Neural cell (in vitro differentiated cells): ENCODE data around the gene ZBTB44. TPM values are rescaled to one million over a fixed set of nuclear protein-coding genes. Genes with fewer than 3 reads are reported as not detected.

Source experiments
- H2AFZ ChIP-seq: fragments of 200-600, 300-800 bp; sonication (generic), shearing (Covaris generic); 2 replicates; pipeline ENCODE4 v1.6.0; 2014; ENCODE audit warnings: low read depth, mild to moderate bottlenecking, antibody characterized with exemption, low read length, moderate library complexity
- H3F3A ChIP-seq: fragments of 200-600 bp; shearing (Covaris generic); 2 replicates; pipeline ENCODE4 v1.6.1; 2016; ENCODE audit warnings: mild to moderate bottlenecking, moderate library complexity, mixed read lengths, antibody characterized with exemption, low read length; ENCODE audit not compliant: insufficient read depth, poor library complexity, severe bottlenecking
- H3K27ac ChIP-seq: fragments of 200-600, 300-800 bp; sonication (generic), shearing (Covaris generic); 2 replicates; pipeline ENCODE4 v1.5.1; 2014; ENCODE audit warnings: mild to moderate bottlenecking, low read length, moderate library complexity
- H3K27me3 ChIP-seq: fragments of 300-800, 200-600 bp; sonication (generic), shearing (Covaris generic); 2 replicates; pipeline ENCODE4 v1.6.0; 2014; ENCODE audit warnings: mild to moderate bottlenecking, low read depth, low read length, moderate library complexity; ENCODE audit not compliant: insufficient read depth
- H3K36me3 ChIP-seq: fragments of 300-800, 200-600 bp; sonication (generic), shearing (Covaris generic); 2 replicates; pipeline ENCODE4 v1.5.1; 2014; ENCODE audit warnings: mild to moderate bottlenecking, antibody characterized with exemption, low read length, moderate library complexity; ENCODE audit not compliant: insufficient read depth
- H3K4me2 ChIP-seq: fragments of 300-800, 200-600 bp; sonication (generic), shearing (Covaris generic); 2 replicates; pipeline ENCODE4 v1.6.0; 2014; ENCODE audit warnings: mild to moderate bottlenecking, low read length
- H3K4me3 ChIP-seq: fragments of 300-800, 200-600 bp; sonication (generic), shearing (Covaris generic); 2 replicates; pipeline ENCODE4 v1.5.1; 2014; ENCODE audit warnings: mild to moderate bottlenecking, low read length, moderate library complexity
- H3K79me2 ChIP-seq: fragments of 200-600 bp; shearing (Covaris generic); replicated peaks from 2 replicates; pipeline ENCODE4 v1.6.0; 2014; ENCODE audit warnings: mild to moderate bottlenecking, low read length, moderate library complexity; ENCODE audit not compliant: insufficient read depth
- H3K9ac ChIP-seq: fragments of 300-800, 200-600 bp; sonication (generic), shearing (Covaris generic); 2 replicates; pipeline ENCODE4 v1.6.1; 2016; ENCODE audit warnings: mild to moderate bottlenecking, low read length, mixed read lengths
- H3K9me2 ChIP-seq: fragments of 200-600 bp; shearing (Covaris generic); 2 replicates; pipeline ENCODE4 v1.6.1; 2016; ENCODE audit warnings: mild to moderate bottlenecking, low read length, mixed read lengths; ENCODE audit not compliant: insufficient read depth
- H3K9me3 ChIP-seq: fragments of 200-600, 300-800 bp; sonication (generic), shearing (Covaris generic); 2 replicates; pipeline ENCODE4 v1.6.1; 2016; ENCODE audit warnings: mild to moderate bottlenecking, mixed run types, low read length, moderate library complexity, mixed read lengths
- H4K20me1 ChIP-seq: fragments of 200-600 bp; shearing (Covaris generic); 2 replicates; pipeline ENCODE4 v1.6.1; 2016; ENCODE audit warnings: mild to moderate bottlenecking, mixed run types; ENCODE audit not compliant: insufficient read depth
- EP300 ChIP-seq: fragments of 450-650 bp; conservative IDR thresholded peaks from 2 replicates; pipeline ENCODE4 v1.6.1; 2014; ENCODE audit warnings: antibody characterized with exemption, mild to moderate bottlenecking, moderate library complexity; ENCODE audit not compliant: poor library complexity, severe bottlenecking
- EZH2 ChIP-seq: fragments of 200-600, 300-800 bp; shearing (Covaris generic), sonication (generic); IDR thresholded peaks from 2 replicates; pipeline ENCODE4 v1.6.1; 2014; ENCODE audit warnings: antibody characterized with exemption, low read length, borderline replicate concordance, mild to moderate bottlenecking; ENCODE audit not compliant: insufficient read depth, poor library complexity, severe bottlenecking
- MXI1 ChIP-seq: fragments of 450-650 bp; conservative IDR thresholded peaks from 2 replicates; pipeline ENCODE4 v1.6.1; 2014; ENCODE audit warnings: antibody characterized with exemption, mild to moderate bottlenecking; ENCODE audit not compliant: poor library complexity, severe bottlenecking
- POLR2AphosphoS5 ChIP-seq: IDR thresholded peaks from 2 replicates; pipeline ENCODE4 v1.6.1; 2012
- RAD21 ChIP-seq: fragments of 450-650 bp; conservative IDR thresholded peaks from 2 replicates; pipeline ENCODE4 v1.6.1; 2014; ENCODE audit warnings: antibody characterized with exemption, mild to moderate bottlenecking, moderate library complexity
- SMC3 ChIP-seq: fragments of 450-650 bp; conservative IDR thresholded peaks from 2 replicates; pipeline ENCODE4 v1.6.1; 2014; ENCODE audit warnings: antibody characterized with exemption, mild to moderate bottlenecking, moderate library complexity; ENCODE audit not compliant: poor library complexity
- TAF1 ChIP-seq: IDR thresholded peaks from 2 replicates; pipeline ENCODE4 v1.6.1; 2012; ENCODE audit warnings: low read depth
- polyA plus RNA-seq: library from polyadenylated mRNA; depleted of rRNA; stranded (reverse); fragments of >200 nt; gene quantifications from 2 replicates; pipeline ENCODE4 v1.2.3, GENCODE V29; 2014
- TF ChIP-seq, protein P1 (sequence below): fragments of 450-650 bp; IDR thresholded peaks from 2 replicates; pipeline ENCODE4 v1.5.1; 2014; ENCODE audit warnings: antibody characterized with exemption, mild to moderate bottlenecking, moderate library complexity; ENCODE audit not compliant: poor library complexity, severe bottlenecking
- TF ChIP-seq, protein P2 (sequence below): IDR thresholded peaks from 2 replicates; pipeline ENCODE4 v1.6.1; 2012; ENCODE audit warnings: borderline replicate concordance

Gene ZBTB44
- polyA plus RNA-seq, 1 donor from 2014 or later, result 23.3 TPM

DNA sequence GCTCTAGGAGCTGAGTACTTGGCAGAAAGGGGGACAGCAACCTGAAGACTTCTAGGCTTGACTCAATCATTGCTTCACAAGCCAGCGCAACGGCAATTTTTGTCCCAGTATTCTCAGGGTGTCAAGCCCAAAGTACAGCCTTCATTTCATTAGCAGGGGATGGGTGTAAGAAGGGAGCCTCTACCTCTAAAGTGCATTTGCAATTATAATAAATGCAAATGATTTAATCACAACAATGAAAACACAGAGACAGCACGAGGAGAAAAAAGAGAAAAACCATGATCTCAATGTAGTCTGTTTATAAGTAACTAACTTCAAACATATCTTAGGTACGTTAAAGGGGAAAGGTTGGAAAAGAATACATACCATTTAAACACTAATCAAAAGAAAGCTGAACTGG, 34.7 kb downstream of the ZBTB44 start:
- Histone ChIP-seq H4K20me1 (no peaks in the 10 kb centered on the region), H3K4me3 (no peak overlapping the region), H3K9me2 (no peaks in the 10 kb centered on the region), H3K9me3 (no peaks in the 10 kb centered on the region), H2AFZ (no peak overlapping the region), H3K36me3 (no peaks in the 10 kb centered on the region), H3K79me2 (no peaks in the 10 kb centered on the region), H3F3A (no peaks in the 10 kb centered on the region), H3K4me2 (no peak overlapping the region), H3K27me3 (no peaks in the 10 kb centered on the region), H3K9ac (no peak overlapping the region), H3K27ac (no peak overlapping the region)
- TF ChIP-seq EZH2, result no peak
- no peak for TF ChIP-seq SMC3
- TF ChIP-seq, protein P1, sequence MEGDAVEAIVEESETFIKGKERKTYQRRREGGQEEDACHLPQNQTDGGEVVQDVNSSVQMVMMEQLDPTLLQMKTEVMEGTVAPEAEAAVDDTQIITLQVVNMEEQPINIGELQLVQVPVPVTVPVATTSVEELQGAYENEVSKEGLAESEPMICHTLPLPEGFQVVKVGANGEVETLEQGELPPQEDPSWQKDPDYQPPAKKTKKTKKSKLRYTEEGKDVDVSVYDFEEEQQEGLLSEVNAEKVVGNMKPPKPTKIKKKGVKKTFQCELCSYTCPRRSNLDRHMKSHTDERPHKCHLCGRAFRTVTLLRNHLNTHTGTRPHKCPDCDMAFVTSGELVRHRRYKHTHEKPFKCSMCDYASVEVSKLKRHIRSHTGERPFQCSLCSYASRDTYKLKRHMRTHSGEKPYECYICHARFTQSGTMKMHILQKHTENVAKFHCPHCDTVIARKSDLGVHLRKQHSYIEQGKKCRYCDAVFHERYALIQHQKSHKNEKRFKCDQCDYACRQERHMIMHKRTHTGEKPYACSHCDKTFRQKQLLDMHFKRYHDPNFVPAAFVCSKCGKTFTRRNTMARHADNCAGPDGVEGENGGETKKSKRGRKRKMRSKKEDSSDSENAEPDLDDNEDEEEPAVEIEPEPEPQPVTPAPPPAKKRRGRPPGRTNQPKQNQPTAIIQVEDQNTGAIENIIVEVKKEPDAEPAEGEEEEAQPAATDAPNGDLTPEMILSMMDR, result no peak
- TF ChIP-seq POLR2AphosphoS5, result no peak
- TF ChIP-seq, protein P2, sequence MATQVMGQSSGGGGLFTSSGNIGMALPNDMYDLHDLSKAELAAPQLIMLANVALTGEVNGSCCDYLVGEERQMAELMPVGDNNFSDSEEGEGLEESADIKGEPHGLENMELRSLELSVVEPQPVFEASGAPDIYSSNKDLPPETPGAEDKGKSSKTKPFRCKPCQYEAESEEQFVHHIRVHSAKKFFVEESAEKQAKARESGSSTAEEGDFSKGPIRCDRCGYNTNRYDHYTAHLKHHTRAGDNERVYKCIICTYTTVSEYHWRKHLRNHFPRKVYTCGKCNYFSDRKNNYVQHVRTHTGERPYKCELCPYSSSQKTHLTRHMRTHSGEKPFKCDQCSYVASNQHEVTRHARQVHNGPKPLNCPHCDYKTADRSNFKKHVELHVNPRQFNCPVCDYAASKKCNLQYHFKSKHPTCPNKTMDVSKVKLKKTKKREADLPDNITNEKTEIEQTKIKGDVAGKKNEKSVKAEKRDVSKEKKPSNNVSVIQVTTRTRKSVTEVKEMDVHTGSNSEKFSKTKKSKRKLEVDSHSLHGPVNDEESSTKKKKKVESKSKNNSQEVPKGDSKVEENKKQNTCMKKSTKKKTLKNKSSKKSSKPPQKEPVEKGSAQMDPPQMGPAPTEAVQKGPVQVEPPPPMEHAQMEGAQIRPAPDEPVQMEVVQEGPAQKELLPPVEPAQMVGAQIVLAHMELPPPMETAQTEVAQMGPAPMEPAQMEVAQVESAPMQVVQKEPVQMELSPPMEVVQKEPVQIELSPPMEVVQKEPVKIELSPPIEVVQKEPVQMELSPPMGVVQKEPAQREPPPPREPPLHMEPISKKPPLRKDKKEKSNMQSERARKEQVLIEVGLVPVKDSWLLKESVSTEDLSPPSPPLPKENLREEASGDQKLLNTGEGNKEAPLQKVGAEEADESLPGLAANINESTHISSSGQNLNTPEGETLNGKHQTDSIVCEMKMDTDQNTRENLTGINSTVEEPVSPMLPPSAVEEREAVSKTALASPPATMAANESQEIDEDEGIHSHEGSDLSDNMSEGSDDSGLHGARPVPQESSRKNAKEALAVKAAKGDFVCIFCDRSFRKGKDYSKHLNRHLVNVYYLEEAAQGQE, result no peak
- no peak for TF ChIP-seq EP300
- no peak for TF ChIP-seq MXI1
- no peak for TF ChIP-seq TAF1
- no peak for TF ChIP-seq RAD21

DNA sequence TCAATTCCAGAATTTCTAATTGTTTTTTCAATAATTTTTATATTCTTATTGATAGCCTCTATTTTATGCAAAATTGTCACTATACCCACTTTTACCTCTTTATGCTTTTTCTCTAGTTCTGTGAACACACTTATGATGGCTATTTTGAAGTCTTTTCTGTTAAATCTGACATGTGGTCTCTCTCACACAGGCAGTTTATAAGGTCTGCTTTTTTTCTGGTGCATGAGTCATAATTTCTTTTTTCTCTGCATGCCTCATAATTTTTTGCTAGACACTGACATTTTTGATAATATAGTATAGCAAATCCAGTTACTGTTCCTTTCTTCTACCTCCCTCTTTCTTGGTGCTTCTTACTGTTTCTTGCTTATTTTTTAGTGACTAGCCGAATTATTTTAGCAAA, 36.0 kb downstream of the ZBTB44 start:
- H4K20me1 ChIP-seq, result no peaks in the 10 kb centered on the region
- H3K9me2 ChIP-seq, result no peaks in the 10 kb centered on the region
- H3K27ac ChIP-seq, result no peak overlapping the region
- H3K36me3 ChIP-seq, result no peaks in the 10 kb centered on the region
- TF ChIP-seq, protein P2, result no peak
- TF ChIP-seq EZH2 (no peak), RAD21 (no peak), MXI1 (no peak), POLR2AphosphoS5 (no peak), SMC3 (no peak)
- TF ChIP-seq, protein P1, result no peak
- no peaks in the 10 kb centered on the region for H3K27me3 ChIP-seq
- no peaks in the 10 kb centered on the region for H3K9me3 ChIP-seq
- H3K79me2 ChIP-seq, result no peaks in the 10 kb centered on the region
- H2AFZ ChIP-seq, result no peak overlapping the region
- H3K4me3 ChIP-seq, result no peak overlapping the region
- no peak overlapping the region for H3K4me2 ChIP-seq
- no peaks in the 10 kb centered on the region for H3F3A ChIP-seq
- H3K9ac ChIP-seq, result no peak overlapping the region
